Amniotic stem cell (primary cell): Measurements from ENCODE around the gene CENPO.
"Not testable (repeated sequence)": the region's sequence is repeated elsewhere in the genome, so short reads cannot be mapped to it uniquely, and the experiment has no call there.

Source experiments
- DNase-seq: peaks from one replicate; lab custom pipeline; 2025; lab: John Stamatoyannopoulos, UW

Gene CENPO

GRCh38 chr2:24788816-24789215 lies 4.4 kb upstream of the CENPO start:
- no peak for DNase-seq

- DNase-seq: no peak
Measured at GRCh38 chr2:24791452-24791851, 1.8 kb upstream of the CENPO start.

- DNase-seq: no peak
Measured at GRCh38 chr2:24792542-24792873, 717 bp upstream of the CENPO start.

GRCh38 chr2:24793761-24794435 lies 673 bp downstream of the CENPO start:
- no peak for DNase-seq

GRCh38 chr2:24797644-24798043 lies 4.4 kb downstream of the CENPO start:
- DNase-seq: no peak

- DNase-seq: not testable (repeated sequence)
Measured at GRCh38 chr2:24800487-24800886, 7.3 kb downstream of the CENPO start.

GRCh38 chr2:24805811-24806660 lies 12.8 kb downstream of the CENPO start:
- DNase-seq: not testable (repeated sequence)

GRCh38 chr2:24806661-24807036 lies 13.4 kb downstream of the CENPO start:
- DNase-seq: no peak

- no peak for DNase-seq
Measured at GRCh38 chr2:24809316-24810007, 16.2 kb downstream of the CENPO start.

- no peak for DNase-seq
Measured at GRCh38 chr2:24813691-24814137, 20.5 kb downstream of the CENPO start.

- DNase-seq: no peak
Measured at GRCh38 chr2:24814516-24814915, 21.3 kb downstream of the CENPO start.

GRCh38 chr2:24815171-24815570 lies 21.9 kb downstream of the CENPO start:
- no peak for DNase-seq

GRCh38 chr2:24816404-24816803 lies 23.2 kb downstream of the CENPO start:
- DNase-seq: no peak

GRCh38 chr2:24816884-24817283 lies 23.7 kb downstream of the CENPO start:
- DNase-seq: no peak

GRCh38 chr2:24818721-24819167 lies 25.5 kb downstream of the CENPO start:
- DNase-seq: no peak

GRCh38 chr2:24819442-24820174 lies 26.4 kb downstream of the CENPO start:
- DNase-seq: no peak

- DNase-seq: no peak
Measured at GRCh38 chr2:24820175-24820513, 26.9 kb downstream of the CENPO start.

GRCh38 chr2:24820598-24821432 lies 27.6 kb downstream of the CENPO start:
- no peak for DNase-seq

GRCh38 chr2:24821433-24821891 lies 28.2 kb downstream of the CENPO start:
- no peak for DNase-seq

GRCh38 chr2:24822049-24822706 lies 29.0 kb downstream of the CENPO start:
- no peak for DNase-seq
